Measurements from ENCODE around the gene SUV39H1. TPM values are rescaled to one million over a fixed set of nuclear protein-coding genes. Genes with fewer than 3 reads are reported as not detected.

The SUV39H1 gene
- total RNA-seq, 1 donor, result 2.5 TPM

DNA sequence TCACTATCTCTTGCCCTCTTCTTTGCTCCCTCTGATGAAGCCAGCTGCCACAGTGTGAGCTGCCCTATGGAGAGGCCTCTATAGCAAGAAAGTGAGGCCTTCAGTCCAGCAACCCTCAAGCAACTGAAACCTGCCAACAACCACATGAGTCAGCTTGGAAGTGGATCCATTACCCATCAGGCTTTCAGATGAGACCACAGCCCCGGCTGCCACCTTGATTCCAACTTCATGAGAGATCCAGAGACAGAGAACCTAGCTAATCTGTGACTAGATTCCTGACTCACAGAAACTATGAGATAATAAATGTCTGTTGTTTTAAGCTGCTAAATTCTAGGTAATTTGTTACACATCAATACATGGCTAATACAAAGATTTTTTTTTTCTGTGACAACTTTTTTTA lies 33.3 kb upstream of the SUV39H1 start:
- no peaks in the 10 kb centered on the region for H3K36me3 ChIP-seq (ENCODE audit: insufficient read depth, low read length)
- DNase-seq (ENCODE audit: insufficient read length, low spot score, missing footprints), result no peak
- TF ChIP-seq, protein P1, sequence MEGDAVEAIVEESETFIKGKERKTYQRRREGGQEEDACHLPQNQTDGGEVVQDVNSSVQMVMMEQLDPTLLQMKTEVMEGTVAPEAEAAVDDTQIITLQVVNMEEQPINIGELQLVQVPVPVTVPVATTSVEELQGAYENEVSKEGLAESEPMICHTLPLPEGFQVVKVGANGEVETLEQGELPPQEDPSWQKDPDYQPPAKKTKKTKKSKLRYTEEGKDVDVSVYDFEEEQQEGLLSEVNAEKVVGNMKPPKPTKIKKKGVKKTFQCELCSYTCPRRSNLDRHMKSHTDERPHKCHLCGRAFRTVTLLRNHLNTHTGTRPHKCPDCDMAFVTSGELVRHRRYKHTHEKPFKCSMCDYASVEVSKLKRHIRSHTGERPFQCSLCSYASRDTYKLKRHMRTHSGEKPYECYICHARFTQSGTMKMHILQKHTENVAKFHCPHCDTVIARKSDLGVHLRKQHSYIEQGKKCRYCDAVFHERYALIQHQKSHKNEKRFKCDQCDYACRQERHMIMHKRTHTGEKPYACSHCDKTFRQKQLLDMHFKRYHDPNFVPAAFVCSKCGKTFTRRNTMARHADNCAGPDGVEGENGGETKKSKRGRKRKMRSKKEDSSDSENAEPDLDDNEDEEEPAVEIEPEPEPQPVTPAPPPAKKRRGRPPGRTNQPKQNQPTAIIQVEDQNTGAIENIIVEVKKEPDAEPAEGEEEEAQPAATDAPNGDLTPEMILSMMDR (IDR thresholded peaks at IDR 0.05; ENCODE audit: extremely low read depth, low read depth, low read length), result no peak
- H3K79me2 ChIP-seq (ENCODE audit: insufficient read depth, low read length), result no peaks in the 10 kb centered on the region
- H4K20me1 ChIP-seq (ENCODE audit: insufficient read depth, low read length), result no peaks in the 10 kb centered on the region
- no peak overlapping the region for H2AFZ ChIP-seq (ENCODE audit: low read length)
- no peak overlapping the region for H3K4me2 ChIP-seq (ENCODE audit: insufficient read depth, low read length)
- no peak overlapping the region for H3K27ac ChIP-seq (ENCODE audit: low read depth, low read length)
- no peaks in the 10 kb centered on the region for H3K9me3 ChIP-seq (ENCODE audit: low read depth, low read length)
- no peaks in the 10 kb centered on the region for H3K27me3 ChIP-seq (ENCODE audit: insufficient read depth, low read length)
- no peak overlapping the region for H3K4me3 ChIP-seq (ENCODE audit: insufficient read depth, low read length)
- no peaks in the 10 kb centered on the region for H3K4me1 ChIP-seq (ENCODE audit: insufficient read depth, low read length)

DNA sequence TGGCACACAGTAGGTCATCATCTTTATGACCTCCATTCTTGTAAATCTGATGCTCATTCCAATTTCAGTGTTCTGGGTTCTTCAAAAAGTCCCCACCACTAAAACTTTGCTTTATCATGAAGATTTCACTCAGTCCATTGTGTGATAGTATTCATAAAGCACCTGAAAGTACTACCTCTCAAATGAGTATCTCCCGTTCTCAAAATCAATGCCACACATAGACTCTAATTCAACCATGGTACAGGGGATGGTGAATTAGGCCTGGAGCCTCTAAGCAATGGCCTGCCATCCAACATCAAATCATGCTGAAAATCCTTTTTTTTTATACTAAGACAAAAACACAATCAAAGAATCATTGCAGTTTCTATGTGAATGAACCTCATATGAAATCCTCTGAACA lies 32.4 kb upstream of the SUV39H1 start:
- H3K79me2 ChIP-seq (ENCODE audit: insufficient read depth, low read length), result no peaks in the 10 kb centered on the region
- H2AFZ ChIP-seq (ENCODE audit: low read length), result no peak overlapping the region
- no peaks in the 10 kb centered on the region for H3K36me3 ChIP-seq (ENCODE audit: insufficient read depth, low read length)
- no peak overlapping the region for H3K4me2 ChIP-seq (ENCODE audit: insufficient read depth, low read length)
- H3K27me3 ChIP-seq (ENCODE audit: insufficient read depth, low read length), result no peaks in the 10 kb centered on the region
- no peaks in the 10 kb centered on the region for H3K4me1 ChIP-seq (ENCODE audit: insufficient read depth, low read length)
- H4K20me1 ChIP-seq (ENCODE audit: insufficient read depth, low read length), result no peaks in the 10 kb centered on the region
- no peak overlapping the region for H3K4me3 ChIP-seq (ENCODE audit: insufficient read depth, low read length)
- TF ChIP-seq, protein P1 (IDR thresholded peaks at IDR 0.05; ENCODE audit: extremely low read depth, low read depth, low read length), result no peak
- no peak for DNase-seq (ENCODE audit: insufficient read length, low spot score, missing footprints)
- H3K27ac ChIP-seq (ENCODE audit: low read depth, low read length), result no peak overlapping the region
- no peaks in the 10 kb centered on the region for H3K9me3 ChIP-seq (ENCODE audit: low read depth, low read length)

DNA sequence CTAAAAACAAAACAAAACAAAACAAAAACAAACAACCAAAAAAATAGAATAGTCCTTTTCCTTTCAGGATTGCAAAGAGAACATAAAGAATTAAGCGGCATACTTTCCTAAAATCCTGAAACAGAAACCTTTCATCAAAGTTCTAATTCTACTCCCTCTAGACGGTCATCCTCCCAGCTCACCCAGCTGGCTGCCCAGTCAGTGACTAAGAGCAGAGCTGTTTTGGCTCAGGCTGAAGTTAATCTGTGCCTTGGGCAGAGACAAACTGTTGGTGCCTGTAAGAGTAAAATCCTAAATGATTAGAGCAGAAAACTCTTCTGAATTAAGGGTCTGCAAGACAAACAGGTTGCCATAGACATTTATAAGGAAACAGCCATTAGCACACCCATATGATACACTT lies 30.5 kb upstream of the SUV39H1 start:
- DNase-seq (ENCODE audit: insufficient read length, low spot score, missing footprints), result peak; percentile 90
- no peaks in the 10 kb centered on the region for H3K79me2 ChIP-seq (ENCODE audit: insufficient read depth, low read length)
- TF ChIP-seq, protein P1 (IDR thresholded peaks at IDR 0.05; ENCODE audit: extremely low read depth, low read depth, low read length), result no peak

DNA sequence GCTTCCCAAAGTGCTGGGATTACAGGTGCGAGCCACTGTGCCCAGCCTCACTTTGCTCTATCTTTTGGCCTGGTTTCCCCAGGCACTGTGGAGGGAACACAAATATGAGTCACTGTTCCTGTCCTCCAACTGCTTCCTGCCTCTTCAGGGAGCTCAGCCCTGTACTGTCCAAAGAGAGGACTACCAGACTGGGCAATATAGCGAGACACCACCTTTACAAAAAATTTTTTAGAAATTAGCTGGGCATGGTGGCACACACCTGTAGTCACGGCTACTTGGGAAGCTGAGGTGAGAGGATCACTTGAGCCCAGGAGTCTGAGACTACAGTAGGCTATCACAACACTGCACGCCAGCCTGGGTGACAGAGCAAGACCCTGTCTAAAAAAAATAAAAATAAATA lies 29.9 kb upstream of the SUV39H1 start:
- Histone ChIP-seq H3K9me3 (ENCODE audit: low read depth, low read length) (no peaks in the 10 kb centered on the region), H3K4me3 (ENCODE audit: insufficient read depth, low read length) (no peak overlapping the region), H4K20me1 (ENCODE audit: insufficient read depth, low read length) (no peaks in the 10 kb centered on the region), H3K27ac (ENCODE audit: low read depth, low read length) (no peak overlapping the region), H3K4me2 (ENCODE audit: insufficient read depth, low read length) (no peak overlapping the region), H2AFZ (ENCODE audit: low read length) (no peak overlapping the region), H3K79me2 (ENCODE audit: insufficient read depth, low read length) (no peaks in the 10 kb centered on the region), H3K4me1 (ENCODE audit: insufficient read depth, low read length) (no peaks in the 10 kb centered on the region), H3K36me3 (ENCODE audit: insufficient read depth, low read length) (no peaks in the 10 kb centered on the region), H3K27me3 (ENCODE audit: insufficient read depth, low read length) (no peaks in the 10 kb centered on the region)
- no peak for DNase-seq (ENCODE audit: insufficient read length, low spot score, missing footprints)
- TF ChIP-seq, protein P1 (IDR thresholded peaks at IDR 0.05; ENCODE audit: extremely low read depth, low read depth, low read length), result no peak

More for the DNA sequence above, 30.5 kb upstream of the SUV39H1 start:
- Histone ChIP-seq H3K36me3 (ENCODE audit: insufficient read depth, low read length) (no peaks in the 10 kb centered on the region), H4K20me1 (ENCODE audit: insufficient read depth, low read length) (no peaks in the 10 kb centered on the region), H2AFZ (ENCODE audit: low read length) (no peak overlapping the region), H3K4me1 (ENCODE audit: insufficient read depth, low read length) (no peaks in the 10 kb centered on the region), H3K27me3 (ENCODE audit: insufficient read depth, low read length) (no peaks in the 10 kb centered on the region), H3K9me3 (ENCODE audit: low read depth, low read length) (no peaks in the 10 kb centered on the region), H3K4me2 (ENCODE audit: insufficient read depth, low read length) (no peak overlapping the region), H3K27ac (ENCODE audit: low read depth, low read length) (no peak overlapping the region), H3K4me3 (ENCODE audit: insufficient read depth, low read length) (no peak overlapping the region)
